B cell (primary cell): ENCODE measurements around the gene NUDT19. TPM values are rescaled to one million over a fixed set of nuclear protein-coding genes. Genes with fewer than 3 reads are reported as not detected.

Experiments used
- ATAC-seq: fragments of 200-7000 bp; cut with Tn5 transposase; one replicate; pipeline ENCODE4 v1.10.0; 2021; ENCODE audit warnings: low read depth, mild to moderate bottlenecking, moderate number of reproducible peaks, moderate library complexity
- CTCF ChIA-PET: fragments of 350-600 bp; sonication (Branson Sonifier 250); formaldehyde crosslinking; loops from one replicate; lab custom pipeline; 2021; ENCODE audit warnings: antibody characterized with exemption, inconsistent platforms; lab: Charles Lee
- POLR2A ChIA-PET: fragments of 350-600 bp; sonication (Branson Sonifier 250); formaldehyde crosslinking; loops from one replicate; lab custom pipeline; 2021; ENCODE audit warnings: antibody characterized with exemption; lab: Charles Lee
- DNase-seq: peaks from one replicate; pipeline ENCODE4 v3.0.0; 2013
- H2AFZ ChIP-seq: 2 replicates; pipeline ENCODE4 v1.6.1; 2012; ENCODE audit warnings: mild to moderate bottlenecking, low read depth, low read length; ENCODE audit not compliant: insufficient read depth, poor library complexity, severe bottlenecking
- H3K27ac ChIP-seq, 2 donors: 1 replicate in 1 of 2; 2 replicates in 1 of 2; pipeline ENCODE4 v1.5.1; 2012 to 2013; ENCODE audit warnings: low read length in 2 of 2, mild to moderate bottlenecking in 2 of 2, moderate library complexity in 1 of 2
- H3K27me3 ChIP-seq, 4 experiments: fragments of 200-600 bp in 1 of 4; sonication (generic) in 1 of 4; replicated peaks in 1 of 4; 1 replicate in 2 of 4; 2 replicates in 2 of 4; pipeline versions ENCODE4 v1.6.1 to v1.7.0; 2013 to 2016; ENCODE audit warnings: low read length in 3 of 4, mild to moderate bottlenecking in 2 of 4, mixed read lengths in 1 of 4, moderate library complexity in 1 of 4; ENCODE audit not compliant: insufficient read depth in 4 of 4, control insufficient read depth in 3 of 4; ENCODE audit errors: control extremely low read depth in 1 of 4
- H3K36me3 ChIP-seq, 2 experiments: replicated peaks in 1 of 2; 1 replicate in 1 of 2; 2 replicates in 1 of 2; pipeline versions ENCODE4 v1.6.1 to v1.7.1; 2013; ENCODE audit warnings: low read length in 1 of 2; ENCODE audit not compliant: insufficient read depth in 2 of 2, control insufficient read depth in 1 of 2; ENCODE audit errors: control extremely low read depth in 1 of 2, extremely low read depth in 1 of 2
- H3K4me1 ChIP-seq, 2 donors: fragments of 200-600 bp in 1 of 2; sonication (generic) in 1 of 2; 1 replicate in 1 of 2; 2 replicates in 1 of 2; pipeline versions ENCODE4 v1.5.1 to v1.6.1; 2013 to 2017; ENCODE audit warnings: low read length in 2 of 2; ENCODE audit not compliant: control insufficient read depth in 2 of 2, insufficient read depth in 2 of 2
- H3K4me2 ChIP-seq: replicated peaks from 2 replicates; pipeline ENCODE3; 2012; ENCODE audit warnings: mild to moderate bottlenecking, low read depth, low read length; ENCODE audit not compliant: poor library complexity, severe bottlenecking
- H3K4me3 ChIP-seq, 5 experiments: fragments of 200-600 bp in 1 of 5; sonication (generic) in 1 of 5; 1 replicate in 3 of 5; 2 replicates in 2 of 5; pipeline versions ENCODE4 v1.5.1 to v1.7.0; 2011 to 2016; ENCODE audit warnings: low read length in 4 of 5, mild to moderate bottlenecking in 4 of 5, low read depth in 2 of 5, control low read depth in 1 of 5, moderate library complexity in 1 of 5; ENCODE audit not compliant: insufficient read depth in 1 of 5; ENCODE audit errors: control extremely low read depth in 1 of 5, extremely low read depth in 1 of 5
- H3K79me2 ChIP-seq: fragments of 200-600 bp; sonication (generic); one replicate; pipeline ENCODE4 v1.6.0; 2016; ENCODE audit warnings: low read length; ENCODE audit not compliant: control insufficient read depth, insufficient read depth
- H3K9ac ChIP-seq: fragments of 200-600 bp; sonication (generic); 2 replicates; pipeline ENCODE4 v1.6.1; 2017; ENCODE audit warnings: mild to moderate bottlenecking, low read length, moderate library complexity
- H3K9me3 ChIP-seq, 3 donors: one replicate each; pipeline versions ENCODE4 v1.6.1 to v1.7.1; 2013; ENCODE audit warnings: low read length in 2 of 3; ENCODE audit not compliant: control insufficient read depth in 2 of 3, insufficient read depth in 1 of 3; ENCODE audit errors: control extremely low read depth in 1 of 3
- H4K20me1 ChIP-seq: 2 replicates; pipeline ENCODE4 v1.6.0; 2012; ENCODE audit warnings: mild to moderate bottlenecking, low read length; ENCODE audit not compliant: insufficient read depth, control insufficient read depth, poor library complexity, severe bottlenecking
- H3K27ac Mint-ChIP-seq: one replicate; pipeline ENCODE4 v1.8.0; 2021; ENCODE audit warnings: mixed read lengths
- H3K27me3 Mint-ChIP-seq: one replicate; pipeline ENCODE4 v1.8.0; 2021; ENCODE audit warnings: mixed read lengths
- H3K4me1 Mint-ChIP-seq: one replicate; pipeline ENCODE4 v1.8.0; 2021; ENCODE audit warnings: mixed read lengths
- H3K4me3 Mint-ChIP-seq: one replicate; pipeline ENCODE4 v1.8.0; 2021; ENCODE audit warnings: mixed read lengths
- H3K9me3 Mint-ChIP-seq: one replicate; pipeline ENCODE4 v1.8.0; 2022; ENCODE audit warnings: mixed read lengths; ENCODE audit not compliant: insufficient read depth
- CTCF ChIP-seq: fragments of 200-600 bp; IDR thresholded peaks from one replicate; pipeline ENCODE4 v1.8.0; 2022; ENCODE audit warnings: antibody characterized with exemption, mild to moderate bottlenecking
- EZH2 ChIP-seq: IDR thresholded peaks from 2 replicates; pipeline ENCODE4 v1.6.1; 2012; ENCODE audit warnings: borderline replicate concordance, low read depth, mild to moderate bottlenecking, moderate library complexity, low read length; ENCODE audit not compliant: insufficient read depth, poor library complexity, severe bottlenecking
- WGBS: methylation state at CpG from one replicate; pipeline ENCODE4 v1.1.5; 2013; ENCODE audit warnings: missing lambda C conversion rate; ENCODE audit not compliant: insufficient coverage; 5-methylcytosine and 5-hydroxymethylcytosine counted together
- intact Hi-C: fragments of 100-400 bp; cut with micrococcal nuclease; formaldehyde crosslinking; loops from one replicate; pipeline ENCODE4 v1.10.0; 2022
- polyA plus RNA-seq: library from polyadenylated mRNA; depleted of rRNA; stranded (reverse); fragments of >200 nt; gene quantifications from 2 replicates; pipeline ENCODE4 v1.2.3, GENCODE V29; 2012
- total RNA-seq, 2 donors: library from RNA; stranded (reverse); fragments of 120-200 nt in 1 of 2; gene quantifications; 1 replicate in 1 of 2; 2 replicates in 1 of 2; pipeline versions ENCODE4 v1.2.3 to v1.2.4, GENCODE V29; 2013 to 2022

Gene NUDT19
- total and polyA plus RNA-seq, 2 donors (not counting 1 experiment from before 2014, with no cell fraction given) = 3.6 to 7.1 TPM

DNA sequence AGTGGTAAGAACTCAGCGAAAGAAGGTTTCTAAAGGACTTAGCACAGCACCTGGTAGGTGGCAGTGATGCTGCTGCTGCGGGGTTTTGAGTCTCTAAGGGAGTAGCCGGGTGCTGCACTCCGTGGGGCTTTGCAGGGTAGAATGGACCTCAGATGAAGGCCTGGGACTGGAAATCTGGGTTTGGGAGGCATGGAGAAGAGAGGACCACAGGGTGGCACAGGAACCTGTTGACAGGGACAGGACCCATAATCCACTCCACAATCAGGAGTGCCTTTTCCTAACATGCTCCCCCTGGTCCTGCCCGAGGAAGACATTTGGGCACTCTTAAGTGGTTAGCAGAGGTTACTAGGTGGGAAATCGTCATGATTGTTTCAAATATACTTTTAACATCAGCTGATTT, 57.7 kb downstream of the NUDT19 start:
- Histone ChIP-seq H4K20me1 (no peaks in the 10 kb centered on the region), H3K36me3 (no peaks in the 10 kb centered on the region), H3K27me3 (peaks cover 0 to 7% (median 3%) of the 10 kb centered on the region in 4 experiments), H3K27ac (no peak overlapping the region), H3K9ac (no peak overlapping the region), H3K9me3 (no peaks in the 10 kb centered on the region), H3K79me2 (no peaks in the 10 kb centered on the region), H3K4me3 (no peak overlapping the region), H3K4me2 (no peak overlapping the region), H2AFZ (no peak overlapping the region), H3K4me1 (no peaks in the 10 kb centered on the region)
- H3K4me1 Mint-ChIP-seq = no peaks in the 10 kb centered on the region
- TF ChIP-seq EZH2 = no peak
- 86% methylated on average over 4 of the region's 6 CpGs for WGBS
- peaks cover 15% of the 10 kb centered on the region for H3K27me3 Mint-ChIP-seq
- POLR2A ChIA-PET = no interaction called here
- ATAC-seq (no peak), DNase-seq (no peak)
- no peaks in the 10 kb centered on the region for H3K9me3 Mint-ChIP-seq
- CTCF ChIA-PET = interaction anchor here (1.1 kb wide), 1 partner anchor 150 kb away, joined by 3 read pairs; no protein-coding TSS in a partner anchor
- H3K27ac Mint-ChIP-seq = no peak overlapping the region
- no peak overlapping the region for H3K4me3 Mint-ChIP-seq
- intact Hi-C loops = no loop called here

- TF ChIP-seq CTCF (no peak), EZH2 (no peak)
- DNase-seq (no peak), ATAC-seq (no peak)
- Mint-ChIP-seq H3K4me3 (no peak overlapping the region), H3K27me3 (peaks cover 20% of the 10 kb centered on the region), H3K4me1 (no peaks in the 10 kb centered on the region), H3K9me3 (no peaks in the 10 kb centered on the region), H3K27ac (no peak overlapping the region)
- 0% methylated on average over 1 of the region's 4 CpGs for WGBS
- Histone ChIP-seq H3K36me3 (no peaks in the 10 kb centered on the region), H3K9ac (no peak overlapping the region), H3K4me2 (no peak overlapping the region), H3K27ac (no peak overlapping the region), H2AFZ (no peak overlapping the region), H3K9me3 (no peaks in the 10 kb centered on the region), H3K79me2 (no peaks in the 10 kb centered on the region), H3K27me3 (peaks cover 0 to 7% (median 3%) of the 10 kb centered on the region in 4 experiments), H3K4me1 (no peaks in the 10 kb centered on the region), H4K20me1 (no peaks in the 10 kb centered on the region), H3K4me3 (no peak overlapping the region)
- CTCF ChIA-PET = no interaction called here
- POLR2A ChIA-PET = no interaction called here
- intact Hi-C loops = no loop called here
These were observed 58.9 kb downstream of the NUDT19 start for GRCh38 chr19:32750441-32751055.
